GM23248 (cell line): ENCODE data around the gene EDNRA.

Experiments
- EZH2 ChIP-seq: fragments of 200-600 bp; sonication (generic); IDR thresholded peaks from 2 replicates; pipeline ENCODE4 v1.6.1; 2018; ENCODE audit warnings: antibody characterized with exemption, mild to moderate bottlenecking; ENCODE audit not compliant: insufficient read depth, poor library complexity, severe bottlenecking
- EZH2phosphoT487 ChIP-seq: fragments of 200-600 bp; sonication (generic); IDR thresholded peaks from 2 replicates; pipeline ENCODE4 v1.6.1; 2018; ENCODE audit warnings: antibody characterized with exemption, moderate library complexity, mild to moderate bottlenecking, low read depth; ENCODE audit not compliant: insufficient read depth

GRCh38 chr4:147513952-147514351 is 33.1 kb downstream of the EDNRA start:
- TF ChIP-seq EZH2phosphoT487 (no peak), EZH2 (no peak)
